ENCODE measurements around the gene PTPRT.

GRCh38 chr20:43124241-43124640, 65.5 kb downstream of the PTPRT start:
- TF ChIP-seq CTCF (IDR thresholded peaks at IDR 0.05) (no peak), PBX3 (IDR thresholded peaks at IDR 0.05) (no peak), CBX8 (IDR thresholded peaks at IDR 0.05) (no peak), EP300 (IDR thresholded peaks at IDR 0.05) (no peak), SMC3 (IDR thresholded peaks at IDR 0.05) (no peak), EHMT2 (IDR thresholded peaks at IDR 0.05; ENCODE audit: low read depth) (no peak), POLR2A (IDR thresholded peaks at IDR 0.05; ENCODE audit: low read length) (no peak), ESRRA (IDR thresholded peaks at IDR 0.05; ENCODE audit: borderline replicate concordance, low read length) (no peak), CEBPB (IDR thresholded peaks at IDR 0.05) (no peak), BHLHE40 (IDR thresholded peaks at IDR 0.05; ENCODE audit: low read depth, low read length) (no peak), MAX (IDR thresholded peaks at IDR 0.05) (no peak)

All from A549 (cell line).